ENCODE measurements around the gene CHID1. TPM values are rescaled to one million over a fixed set of nuclear protein-coding genes. Genes with fewer than 3 reads are reported as not detected.

The CHID1 gene
- polyA plus RNA-seq, 1 donor from 2014 or later, result 51.2 TPM

DNA sequence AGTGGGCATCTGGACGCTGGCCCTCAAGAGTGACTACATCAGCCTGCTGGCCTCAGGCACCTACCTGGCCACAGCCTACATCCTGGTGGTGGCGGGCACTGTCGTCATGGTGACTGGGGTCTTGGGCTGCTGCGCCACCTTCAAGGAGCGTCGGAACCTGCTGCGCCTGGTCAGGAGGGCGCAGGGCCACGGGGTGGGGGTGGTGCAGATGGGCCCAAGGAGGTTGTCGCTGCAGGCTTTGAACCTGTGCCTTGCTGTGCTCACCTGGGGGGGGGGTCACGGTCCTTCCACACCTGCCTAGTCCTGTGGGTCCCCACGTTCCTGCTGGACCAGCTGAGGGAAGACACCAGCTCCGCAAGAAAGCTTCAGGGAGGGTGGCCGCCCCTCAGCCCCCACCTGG lies 74.3 kb downstream of the CHID1 start:
- H3K36me3 ChIP-seq (ENCODE audit: insufficient read depth, low read length), result no peaks in the 10 kb centered on the region
- H3K4me3 ChIP-seq (ENCODE audit: low read length), result no peak overlapping the region
- no peak overlapping the region for H3K27ac ChIP-seq (ENCODE audit: low read length)
- no peak overlapping the region for H3K9ac ChIP-seq (ENCODE audit: low read length)
- H4K20me1 ChIP-seq (ENCODE audit: insufficient read depth), result no peaks in the 10 kb centered on the region
- H3K27me3 ChIP-seq (ENCODE audit: insufficient read depth, low read depth, low read length), result peaks cover 1% of the 10 kb centered on the region
- H3K4me2 ChIP-seq (ENCODE audit: low read length), result no peak overlapping the region
- no peaks in the 10 kb centered on the region for H3F3A ChIP-seq (ENCODE audit: insufficient read depth, low read length, poor library complexity, severe bottlenecking)
- H3K9me2 ChIP-seq (ENCODE audit: insufficient read depth, low read length), result no peaks in the 10 kb centered on the region
- no peaks in the 10 kb centered on the region for H3K9me3 ChIP-seq (ENCODE audit: low read length)
- TF ChIP-seq TAF1 (IDR thresholded peaks at IDR 0.05; ENCODE audit: low read depth), result no peak
- H3K79me2 ChIP-seq (replicated peaks; ENCODE audit: insufficient read depth, low read length), result peaks cover 2% of the 10 kb centered on the region
- H2AFZ ChIP-seq (ENCODE audit: low read depth, low read length), result no peak overlapping the region

DNA sequence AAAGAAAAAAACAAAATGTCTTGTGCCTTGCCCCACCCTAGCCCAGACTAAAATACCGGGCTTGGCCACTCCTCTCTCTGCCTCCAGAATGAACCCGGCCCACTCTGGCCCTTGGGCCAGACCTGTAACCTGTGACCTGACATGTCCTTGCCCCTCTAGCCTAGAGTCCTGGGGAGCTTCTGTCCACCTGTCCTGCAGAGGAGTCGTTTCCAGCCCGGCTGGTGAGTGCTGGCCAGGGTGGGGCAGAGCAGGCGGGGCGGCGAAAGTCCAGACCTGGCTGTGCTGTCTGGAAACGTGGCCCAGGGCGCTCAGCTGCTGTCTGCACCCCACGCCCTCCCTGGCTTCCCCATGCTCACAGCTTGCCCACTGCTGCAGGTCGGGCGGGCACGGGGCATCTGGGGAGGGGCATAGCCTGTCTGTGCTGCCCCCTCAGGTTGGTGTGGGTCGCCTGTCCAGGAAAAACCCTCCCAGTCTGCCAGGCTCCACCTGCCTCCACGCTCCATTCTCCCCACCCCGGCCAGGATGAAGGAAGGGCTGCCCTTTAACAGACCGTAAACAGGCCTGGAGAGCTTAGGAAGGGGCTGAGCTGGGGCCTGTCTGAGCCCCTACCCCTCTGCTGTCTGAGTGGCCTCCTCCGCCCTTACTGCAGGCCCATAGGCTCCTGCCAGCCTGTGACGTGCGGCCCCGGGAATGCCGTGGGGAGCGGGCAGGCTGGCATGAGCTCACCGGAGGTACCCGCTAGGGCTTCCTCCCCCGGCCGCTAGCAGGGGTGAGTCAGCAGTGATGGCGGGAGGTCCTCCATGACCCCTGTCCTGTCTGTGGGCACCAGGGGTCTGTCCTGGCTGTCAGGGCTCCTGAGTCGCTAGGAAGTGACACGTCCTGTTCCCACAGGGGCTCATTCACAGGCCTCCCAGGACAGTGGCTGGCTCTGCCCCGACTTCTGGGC lies 76.0 kb downstream of the CHID1 start:
- no peak overlapping the region for H3K27ac ChIP-seq (ENCODE audit: low read length)
- no peak overlapping the region for H3K4me3 ChIP-seq (ENCODE audit: low read length)
- H3K9me3 ChIP-seq (ENCODE audit: low read length), result no peaks in the 10 kb centered on the region
- H3K4me2 ChIP-seq (ENCODE audit: low read length), result no peak overlapping the region
- no peaks in the 10 kb centered on the region for H3K79me2 ChIP-seq (replicated peaks; ENCODE audit: insufficient read depth, low read length)
- H4K20me1 ChIP-seq (ENCODE audit: insufficient read depth), result no peaks in the 10 kb centered on the region
- TF ChIP-seq EZH2 (IDR thresholded peaks at IDR 0.05; ENCODE audit: borderline replicate concordance, insufficient read depth, low read length, poor library complexity, severe bottlenecking) (no peak), RAD21 (conservative IDR thresholded peaks at IDR 0.05) (no peak), EP300 (conservative IDR thresholded peaks at IDR 0.05; ENCODE audit: poor library complexity, severe bottlenecking) (no peak), POLR2AphosphoS5 (IDR thresholded peaks at IDR 0.05) (no peak), MXI1 (conservative IDR thresholded peaks at IDR 0.05; ENCODE audit: poor library complexity, severe bottlenecking) (no peak), TAF1 (IDR thresholded peaks at IDR 0.05; ENCODE audit: low read depth) (no peak), SMC3 (conservative IDR thresholded peaks at IDR 0.05; ENCODE audit: poor library complexity) (no peak)
- TF ChIP-seq, protein P1, sequence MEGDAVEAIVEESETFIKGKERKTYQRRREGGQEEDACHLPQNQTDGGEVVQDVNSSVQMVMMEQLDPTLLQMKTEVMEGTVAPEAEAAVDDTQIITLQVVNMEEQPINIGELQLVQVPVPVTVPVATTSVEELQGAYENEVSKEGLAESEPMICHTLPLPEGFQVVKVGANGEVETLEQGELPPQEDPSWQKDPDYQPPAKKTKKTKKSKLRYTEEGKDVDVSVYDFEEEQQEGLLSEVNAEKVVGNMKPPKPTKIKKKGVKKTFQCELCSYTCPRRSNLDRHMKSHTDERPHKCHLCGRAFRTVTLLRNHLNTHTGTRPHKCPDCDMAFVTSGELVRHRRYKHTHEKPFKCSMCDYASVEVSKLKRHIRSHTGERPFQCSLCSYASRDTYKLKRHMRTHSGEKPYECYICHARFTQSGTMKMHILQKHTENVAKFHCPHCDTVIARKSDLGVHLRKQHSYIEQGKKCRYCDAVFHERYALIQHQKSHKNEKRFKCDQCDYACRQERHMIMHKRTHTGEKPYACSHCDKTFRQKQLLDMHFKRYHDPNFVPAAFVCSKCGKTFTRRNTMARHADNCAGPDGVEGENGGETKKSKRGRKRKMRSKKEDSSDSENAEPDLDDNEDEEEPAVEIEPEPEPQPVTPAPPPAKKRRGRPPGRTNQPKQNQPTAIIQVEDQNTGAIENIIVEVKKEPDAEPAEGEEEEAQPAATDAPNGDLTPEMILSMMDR (IDR thresholded peaks at IDR 0.05; ENCODE audit: poor library complexity, severe bottlenecking), result no peak
- TF ChIP-seq, protein P2, sequence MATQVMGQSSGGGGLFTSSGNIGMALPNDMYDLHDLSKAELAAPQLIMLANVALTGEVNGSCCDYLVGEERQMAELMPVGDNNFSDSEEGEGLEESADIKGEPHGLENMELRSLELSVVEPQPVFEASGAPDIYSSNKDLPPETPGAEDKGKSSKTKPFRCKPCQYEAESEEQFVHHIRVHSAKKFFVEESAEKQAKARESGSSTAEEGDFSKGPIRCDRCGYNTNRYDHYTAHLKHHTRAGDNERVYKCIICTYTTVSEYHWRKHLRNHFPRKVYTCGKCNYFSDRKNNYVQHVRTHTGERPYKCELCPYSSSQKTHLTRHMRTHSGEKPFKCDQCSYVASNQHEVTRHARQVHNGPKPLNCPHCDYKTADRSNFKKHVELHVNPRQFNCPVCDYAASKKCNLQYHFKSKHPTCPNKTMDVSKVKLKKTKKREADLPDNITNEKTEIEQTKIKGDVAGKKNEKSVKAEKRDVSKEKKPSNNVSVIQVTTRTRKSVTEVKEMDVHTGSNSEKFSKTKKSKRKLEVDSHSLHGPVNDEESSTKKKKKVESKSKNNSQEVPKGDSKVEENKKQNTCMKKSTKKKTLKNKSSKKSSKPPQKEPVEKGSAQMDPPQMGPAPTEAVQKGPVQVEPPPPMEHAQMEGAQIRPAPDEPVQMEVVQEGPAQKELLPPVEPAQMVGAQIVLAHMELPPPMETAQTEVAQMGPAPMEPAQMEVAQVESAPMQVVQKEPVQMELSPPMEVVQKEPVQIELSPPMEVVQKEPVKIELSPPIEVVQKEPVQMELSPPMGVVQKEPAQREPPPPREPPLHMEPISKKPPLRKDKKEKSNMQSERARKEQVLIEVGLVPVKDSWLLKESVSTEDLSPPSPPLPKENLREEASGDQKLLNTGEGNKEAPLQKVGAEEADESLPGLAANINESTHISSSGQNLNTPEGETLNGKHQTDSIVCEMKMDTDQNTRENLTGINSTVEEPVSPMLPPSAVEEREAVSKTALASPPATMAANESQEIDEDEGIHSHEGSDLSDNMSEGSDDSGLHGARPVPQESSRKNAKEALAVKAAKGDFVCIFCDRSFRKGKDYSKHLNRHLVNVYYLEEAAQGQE (IDR thresholded peaks at IDR 0.05; ENCODE audit: borderline replicate concordance), result no peak
- no peak overlapping the region for H2AFZ ChIP-seq (ENCODE audit: low read depth, low read length)
- peaks cover 16% of the 10 kb centered on the region for H3K27me3 ChIP-seq (ENCODE audit: insufficient read depth, low read depth, low read length)
- no peaks in the 10 kb centered on the region for H3K36me3 ChIP-seq (ENCODE audit: insufficient read depth, low read length)
- H3K9me2 ChIP-seq (ENCODE audit: insufficient read depth, low read length), result no peaks in the 10 kb centered on the region
- no peaks in the 10 kb centered on the region for H3F3A ChIP-seq (ENCODE audit: insufficient read depth, low read length, poor library complexity, severe bottlenecking)
- no peak overlapping the region for H3K9ac ChIP-seq (ENCODE audit: low read length)

All from neural cell (in vitro differentiated cells).